GM18505 (cell line): Measurements from ENCODE around the gene KBTBD6.
"Not testable (repeated sequence)": the region's sequence is repeated elsewhere in the genome, so short reads cannot be mapped to it uniquely, and the experiment has no call there.

ENCODE experiments used
- ATAC-seq: cut with Tn5 transposase; IDR thresholded peaks from one replicate; pipeline ENCODE4 v1.9.1; 2021; ENCODE audit not compliant: unreplicated experiment
- POLR2A ChIP-seq: IDR thresholded peaks from 4 replicates; pipeline ENCODE4 v1.6.1; 2011; ENCODE audit warnings: borderline replicate concordance; ENCODE audit not compliant: insufficient read depth, insufficient read length; ENCODE audit errors: extremely low read depth

KBTBD6 gene

GRCh38 chr13:41132512-41133152, at the start of gene KBTBD6:
Gene KBTBD6 (minus strand): TSS chr13:41132802. CDS start chr13:41132511, 291 bp downstream.
- peak; percentile 76 for TF ChIP-seq POLR2A

GRCh38 chr13:41182231-41182630, 49.6 kb upstream of the KBTBD6 start:
- ATAC-seq = no peak
- no peak for TF ChIP-seq POLR2A

More at GRCh38 chr13:41132512-41133152, at the start of gene KBTBD6:
- peak; percentile 94 for ATAC-seq

- no peak for TF ChIP-seq POLR2A
- ATAC-seq = no peak
Measured at GRCh38 chr13:41179593-41180250, 47.1 kb upstream of the KBTBD6 start.

GRCh38 chr13:41178040-41178439, 45.4 kb upstream of the KBTBD6 start:
- no peak for ATAC-seq
- no peak for TF ChIP-seq POLR2A

- TF ChIP-seq POLR2A = no peak
Measured at GRCh38 chr13:41177616-41178015, 45.0 kb upstream of the KBTBD6 start.

GRCh38 chr13:41175576-41175975, 43.0 kb upstream of the KBTBD6 start:
- ATAC-seq = not testable (repeated sequence)

More at GRCh38 chr13:41177616-41178015, 45.0 kb upstream of the KBTBD6 start:
- no peak for ATAC-seq

- no peak for TF ChIP-seq POLR2A
Measured at GRCh38 chr13:41162151-41162550, 29.5 kb upstream of the KBTBD6 start.

GRCh38 chr13:41159174-41159573, 26.6 kb upstream of the KBTBD6 start:
- no peak for TF ChIP-seq POLR2A

More at GRCh38 chr13:41162151-41162550, 29.5 kb upstream of the KBTBD6 start:
- no peak for ATAC-seq

GRCh38 chr13:41157048-41157717, 24.6 kb upstream of the KBTBD6 start:
- no peak for ATAC-seq
- TF ChIP-seq POLR2A = no peak

More at GRCh38 chr13:41159174-41159573, 26.6 kb upstream of the KBTBD6 start:
- no peak for ATAC-seq

- ATAC-seq = no peak
- no peak for TF ChIP-seq POLR2A
Measured at GRCh38 chr13:41156620-41157019, 24.0 kb upstream of the KBTBD6 start.

- TF ChIP-seq POLR2A = no peak
- ATAC-seq = no peak
Measured at GRCh38 chr13:41154042-41154441, 21.4 kb upstream of the KBTBD6 start.

GRCh38 chr13:41152005-41152404, 19.4 kb upstream of the KBTBD6 start:
- ATAC-seq = no peak
- TF ChIP-seq POLR2A = no peak

GRCh38 chr13:41150058-41150457, 17.5 kb upstream of the KBTBD6 start:
- no peak for ATAC-seq
- TF ChIP-seq POLR2A = no peak
